ENCODE results near the gene DMRTC1B.
"Not testable (repeated sequence)": the region's sequence is repeated elsewhere in the genome, so short reads cannot be mapped to it uniquely, and the experiment has no call there.

Gene DMRTC1B, protein sequence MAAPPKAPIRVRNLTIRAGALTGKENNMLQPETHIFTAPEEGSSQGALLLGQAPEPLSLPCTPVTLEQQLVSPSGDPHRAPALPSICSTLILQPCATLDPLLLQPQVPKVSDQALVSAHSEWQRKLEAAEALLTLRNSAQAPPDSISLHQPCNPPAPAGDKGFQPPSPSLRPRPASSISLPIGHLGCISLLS

DNA sequence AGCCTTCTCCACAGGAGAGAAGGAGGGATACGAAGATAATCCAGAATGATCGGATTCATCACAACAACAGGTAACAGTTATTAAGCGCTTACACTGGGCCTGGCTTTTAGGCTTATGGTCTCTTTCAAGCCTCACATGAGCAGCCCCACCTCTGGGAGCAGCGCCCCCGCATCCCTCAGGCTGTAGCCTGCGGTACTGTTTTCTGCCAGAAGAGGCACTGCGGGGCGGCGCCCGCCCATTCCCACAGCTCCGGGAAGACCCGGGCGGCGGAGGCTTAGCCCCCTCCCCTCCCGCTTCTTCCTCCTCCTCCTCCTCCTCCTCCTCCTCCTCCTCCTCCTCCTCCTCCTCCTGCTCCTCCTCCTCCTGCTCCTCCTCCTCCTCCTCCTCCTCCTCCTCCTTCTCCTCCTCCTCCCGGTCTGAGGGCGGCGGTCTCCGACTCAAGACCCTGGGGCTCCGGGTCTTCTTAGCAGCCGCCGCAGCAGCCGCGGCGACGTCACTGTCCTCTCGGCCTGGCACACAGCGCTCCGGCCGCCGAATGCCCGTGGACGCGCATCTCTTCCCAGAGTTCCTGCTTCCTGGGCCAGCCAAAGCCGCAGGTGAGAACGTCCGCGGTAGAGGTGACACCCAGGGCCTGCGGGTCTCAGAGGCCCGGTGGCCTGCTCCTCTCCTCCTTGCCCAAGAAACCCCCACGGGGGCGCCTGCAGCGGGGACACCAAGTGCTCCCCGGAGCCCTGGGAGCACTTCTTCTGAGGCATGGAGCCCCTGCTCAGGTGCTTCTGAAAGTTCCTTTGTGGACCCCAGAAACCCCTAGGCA lies at the start of gene DMRTC1B:
DMRTC1B (plus strand) TSS at position 238 of the 814 bp plus-strand sequence. CDS start 68,246 bp downstream, outside the sequence.
- not testable (repeated sequence) for H3K36me3 ChIP-seq (ENCODE audit: control insufficient read depth, insufficient read depth, low read length); H3K4me3 ChIP-seq (replicated peaks; ENCODE audit: low read depth, low read length); H3K27me3 ChIP-seq (replicated peaks; ENCODE audit: control insufficient read depth, insufficient read depth, low read length); DNase-seq (ENCODE audit: extremely low read depth, insufficient read length)

DNA sequence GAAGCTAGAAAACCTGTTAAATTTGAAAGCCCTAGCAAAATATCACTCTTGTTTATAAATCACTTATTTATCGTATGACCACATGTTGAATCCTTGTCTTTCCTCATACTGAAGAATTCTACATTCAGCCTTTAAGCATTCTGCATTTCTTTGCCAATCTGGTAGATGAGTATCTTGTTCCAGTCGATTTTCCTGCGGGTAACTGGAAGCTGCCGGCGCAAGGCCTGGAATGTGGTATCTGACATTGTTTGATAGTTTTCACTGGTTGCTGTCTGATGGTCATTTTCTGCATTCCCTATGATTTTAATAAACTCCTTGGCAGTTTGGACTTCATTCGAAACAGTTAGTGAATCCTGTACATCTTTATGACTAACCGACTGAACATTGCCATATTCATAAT lies 48.8 kb upstream of the DMRTC1B start:
- no peaks in the 10 kb centered on the region for H3K27me3 ChIP-seq (replicated peaks; ENCODE audit: control insufficient read depth, insufficient read depth, low read length)
- no peak for DNase-seq (ENCODE audit: extremely low read depth, insufficient read length)
- TF ChIP-seq, protein P1, sequence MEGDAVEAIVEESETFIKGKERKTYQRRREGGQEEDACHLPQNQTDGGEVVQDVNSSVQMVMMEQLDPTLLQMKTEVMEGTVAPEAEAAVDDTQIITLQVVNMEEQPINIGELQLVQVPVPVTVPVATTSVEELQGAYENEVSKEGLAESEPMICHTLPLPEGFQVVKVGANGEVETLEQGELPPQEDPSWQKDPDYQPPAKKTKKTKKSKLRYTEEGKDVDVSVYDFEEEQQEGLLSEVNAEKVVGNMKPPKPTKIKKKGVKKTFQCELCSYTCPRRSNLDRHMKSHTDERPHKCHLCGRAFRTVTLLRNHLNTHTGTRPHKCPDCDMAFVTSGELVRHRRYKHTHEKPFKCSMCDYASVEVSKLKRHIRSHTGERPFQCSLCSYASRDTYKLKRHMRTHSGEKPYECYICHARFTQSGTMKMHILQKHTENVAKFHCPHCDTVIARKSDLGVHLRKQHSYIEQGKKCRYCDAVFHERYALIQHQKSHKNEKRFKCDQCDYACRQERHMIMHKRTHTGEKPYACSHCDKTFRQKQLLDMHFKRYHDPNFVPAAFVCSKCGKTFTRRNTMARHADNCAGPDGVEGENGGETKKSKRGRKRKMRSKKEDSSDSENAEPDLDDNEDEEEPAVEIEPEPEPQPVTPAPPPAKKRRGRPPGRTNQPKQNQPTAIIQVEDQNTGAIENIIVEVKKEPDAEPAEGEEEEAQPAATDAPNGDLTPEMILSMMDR (IDR thresholded peaks at IDR 0.05; ENCODE audit: insufficient read depth, low read length, poor library complexity, severe bottlenecking): no peak
- H3K36me3 ChIP-seq (ENCODE audit: control insufficient read depth, insufficient read depth, low read length): no peaks in the 10 kb centered on the region
- H3K4me3 ChIP-seq (replicated peaks; ENCODE audit: low read depth, low read length): no peak overlapping the region

DNA sequence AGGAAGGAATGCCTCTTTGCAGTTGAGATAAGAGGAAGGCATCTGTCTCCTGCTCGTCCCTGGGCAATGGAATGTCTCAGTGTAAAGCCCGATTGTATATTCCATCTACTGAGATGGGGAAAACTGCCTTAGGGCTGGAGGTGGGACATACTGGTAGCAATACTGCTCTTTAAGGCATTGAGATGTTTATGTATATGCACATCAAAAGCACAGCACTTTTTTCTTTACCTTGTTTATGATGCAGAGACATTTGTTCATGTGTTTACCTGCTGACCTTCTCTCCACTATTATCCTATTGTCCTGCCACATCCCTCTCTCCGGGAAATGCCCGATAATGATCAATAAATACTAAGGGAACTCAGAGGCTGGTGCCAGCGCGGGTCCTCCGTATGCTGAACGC lies 43.1 kb upstream of the DMRTC1B start:
- H3K4me3 ChIP-seq (replicated peaks; ENCODE audit: low read depth, low read length); H3K36me3 ChIP-seq (ENCODE audit: control insufficient read depth, insufficient read depth, low read length); H3K27me3 ChIP-seq (replicated peaks; ENCODE audit: control insufficient read depth, insufficient read depth, low read length): not testable (repeated sequence)

DNA sequence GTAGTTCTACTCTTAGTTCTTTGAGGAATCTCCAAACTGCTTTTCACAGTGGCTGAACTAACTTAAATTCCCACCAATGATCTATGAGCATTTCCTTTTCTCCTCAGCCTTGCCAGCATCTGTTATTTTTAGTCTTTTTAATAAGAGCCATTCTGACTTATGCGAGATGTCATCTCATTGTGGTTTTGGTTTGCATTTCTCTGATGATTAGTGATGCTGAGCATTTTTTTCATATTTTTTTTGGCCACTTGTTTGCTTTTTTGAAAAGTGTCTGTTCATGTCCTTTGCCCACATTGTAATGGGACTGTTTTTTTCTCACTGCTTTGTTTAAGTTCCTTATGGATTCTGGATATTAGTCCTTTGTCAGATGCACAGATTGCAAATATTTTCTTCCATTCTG lies 41.1 kb upstream of the DMRTC1B start:
- H3K27me3 ChIP-seq (replicated peaks; ENCODE audit: control insufficient read depth, insufficient read depth, low read length): no peaks in the 10 kb centered on the region
- TF ChIP-seq, protein P1 (IDR thresholded peaks at IDR 0.05; ENCODE audit: insufficient read depth, low read length, poor library complexity, severe bottlenecking): no peak
- no peak overlapping the region for H3K4me3 ChIP-seq (replicated peaks; ENCODE audit: low read depth, low read length)
- DNase-seq (ENCODE audit: extremely low read depth, insufficient read length): no peak
- H3K36me3 ChIP-seq (ENCODE audit: control insufficient read depth, insufficient read depth, low read length): no peaks in the 10 kb centered on the region

More for the DNA sequence above, 43.1 kb upstream of the DMRTC1B start:
- not testable (repeated sequence) for DNase-seq (ENCODE audit: extremely low read depth, insufficient read length)

DNA sequence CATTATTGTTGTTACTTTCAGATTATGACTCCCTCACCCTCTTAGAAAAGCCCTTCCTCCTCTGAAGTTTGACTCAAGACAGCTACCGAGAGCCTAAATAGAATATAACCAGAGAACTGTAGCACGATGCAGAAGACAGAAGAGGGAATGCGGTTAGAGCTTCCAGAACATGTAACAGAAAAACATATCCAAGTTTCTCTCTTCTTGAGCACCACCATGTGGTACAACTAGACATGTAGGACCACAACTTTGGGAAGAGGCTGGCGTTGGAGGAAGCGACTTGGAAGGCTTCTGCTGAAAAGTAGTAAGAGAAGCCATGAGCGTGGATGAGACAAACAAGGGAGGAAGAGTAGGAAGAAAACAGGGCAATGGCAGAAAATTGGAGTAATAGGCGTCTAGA lies 31.1 kb upstream of the DMRTC1B start:
- DNase-seq (ENCODE audit: extremely low read depth, insufficient read length); H3K4me3 ChIP-seq (replicated peaks; ENCODE audit: low read depth, low read length); H3K36me3 ChIP-seq (ENCODE audit: control insufficient read depth, insufficient read depth, low read length): not testable (repeated sequence)

DNA sequence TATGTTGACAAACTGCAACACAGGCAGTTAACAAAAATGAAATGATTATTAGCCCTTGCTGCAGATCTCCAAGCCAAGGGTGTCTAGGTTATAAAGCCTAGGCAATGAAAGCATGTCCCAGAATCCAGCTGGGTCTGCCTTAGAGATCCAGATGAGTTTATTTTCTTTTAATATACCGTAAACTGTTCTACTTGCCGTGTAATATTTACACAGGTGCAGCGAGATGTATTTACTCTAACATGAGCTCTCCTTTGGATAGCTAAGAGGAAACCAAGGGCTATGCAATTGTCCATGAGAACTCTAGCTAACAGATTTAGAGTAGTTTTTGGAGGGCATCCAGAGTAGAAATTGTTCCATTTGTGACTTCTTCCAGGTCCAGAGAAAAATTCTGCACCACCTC lies 28.1 kb upstream of the DMRTC1B start:
- H3K36me3 ChIP-seq (ENCODE audit: control insufficient read depth, insufficient read depth, low read length); DNase-seq (ENCODE audit: extremely low read depth, insufficient read length); H3K4me3 ChIP-seq (replicated peaks; ENCODE audit: low read depth, low read length); H3K27me3 ChIP-seq (replicated peaks; ENCODE audit: control insufficient read depth, insufficient read depth, low read length): not testable (repeated sequence)

More for the DNA sequence above, 31.1 kb upstream of the DMRTC1B start:
- H3K27me3 ChIP-seq (replicated peaks; ENCODE audit: control insufficient read depth, insufficient read depth, low read length): not testable (repeated sequence)

DNA sequence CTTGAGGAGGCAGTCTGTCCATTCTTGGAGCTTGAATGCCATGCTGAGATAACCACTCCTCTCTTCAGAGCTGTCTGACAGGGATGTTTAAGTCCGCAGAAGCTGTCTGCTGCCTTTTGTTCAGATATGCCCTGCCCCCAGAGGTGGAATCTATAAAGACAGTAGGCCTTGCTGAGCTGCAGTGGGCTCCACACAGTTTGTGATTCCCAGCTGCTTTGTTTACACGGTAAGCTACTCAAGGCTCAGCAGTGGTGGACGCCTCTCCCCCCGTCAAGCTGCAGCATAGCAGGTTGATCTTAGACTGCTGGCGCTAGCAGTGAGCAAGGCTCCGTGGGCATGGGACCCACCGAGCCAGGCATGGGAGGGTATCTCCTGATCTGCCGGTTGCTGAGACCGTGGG lies 16.2 kb upstream of the DMRTC1B start:
- not testable (repeated sequence) for H3K36me3 ChIP-seq (ENCODE audit: control insufficient read depth, insufficient read depth, low read length); DNase-seq (ENCODE audit: extremely low read depth, insufficient read length); H3K27me3 ChIP-seq (replicated peaks; ENCODE audit: control insufficient read depth, insufficient read depth, low read length); H3K4me3 ChIP-seq (replicated peaks; ENCODE audit: low read depth, low read length)

DNA sequence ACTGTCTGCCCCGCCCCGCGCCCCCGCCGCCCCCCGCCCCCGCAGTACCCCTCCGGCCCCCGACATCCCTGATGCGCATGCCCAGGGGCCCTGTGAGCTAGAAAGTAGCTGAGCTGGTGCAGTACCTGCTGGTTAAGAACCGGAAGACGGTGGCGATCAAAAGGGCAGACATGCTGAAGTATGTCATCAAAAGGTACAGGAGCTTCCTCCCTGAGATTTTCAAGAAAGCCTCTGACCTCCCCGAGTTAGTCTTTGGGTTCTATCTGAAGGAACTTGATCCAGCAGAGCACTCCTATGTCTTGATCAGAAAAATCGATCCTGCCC lies 739 bp downstream of the DMRTC1B start:
- not testable (repeated sequence) for DNase-seq (ENCODE audit: extremely low read depth, insufficient read length); H3K36me3 ChIP-seq (ENCODE audit: control insufficient read depth, insufficient read depth, low read length); H3K4me3 ChIP-seq (replicated peaks; ENCODE audit: low read depth, low read length); H3K27me3 ChIP-seq (replicated peaks; ENCODE audit: control insufficient read depth, insufficient read depth, low read length)

DNA sequence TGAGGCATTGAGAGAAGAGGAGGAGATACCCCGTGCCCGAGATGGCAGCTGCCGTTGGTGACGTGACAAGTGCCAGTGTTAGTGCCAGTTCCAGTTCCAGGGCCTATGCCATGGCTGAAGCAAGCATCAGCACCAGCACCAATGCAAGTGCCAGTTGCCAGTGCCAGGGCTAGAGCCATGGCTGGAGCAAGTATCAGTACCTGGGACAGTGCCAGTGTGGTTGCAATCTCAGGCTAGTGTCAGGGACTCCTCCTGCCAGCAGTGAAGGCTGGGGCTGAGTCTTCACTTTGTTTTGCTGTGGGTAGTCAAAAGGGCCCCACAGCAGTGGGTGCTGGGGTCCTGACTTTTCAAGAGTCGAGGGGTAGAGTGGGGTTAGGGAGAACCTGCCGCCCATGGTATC lies 1.5 kb downstream of the DMRTC1B start:
- H3K27me3 ChIP-seq (replicated peaks; ENCODE audit: control insufficient read depth, insufficient read depth, low read length); H3K36me3 ChIP-seq (ENCODE audit: control insufficient read depth, insufficient read depth, low read length); H3K4me3 ChIP-seq (replicated peaks; ENCODE audit: low read depth, low read length); DNase-seq (ENCODE audit: extremely low read depth, insufficient read length): not testable (repeated sequence)

DNA sequence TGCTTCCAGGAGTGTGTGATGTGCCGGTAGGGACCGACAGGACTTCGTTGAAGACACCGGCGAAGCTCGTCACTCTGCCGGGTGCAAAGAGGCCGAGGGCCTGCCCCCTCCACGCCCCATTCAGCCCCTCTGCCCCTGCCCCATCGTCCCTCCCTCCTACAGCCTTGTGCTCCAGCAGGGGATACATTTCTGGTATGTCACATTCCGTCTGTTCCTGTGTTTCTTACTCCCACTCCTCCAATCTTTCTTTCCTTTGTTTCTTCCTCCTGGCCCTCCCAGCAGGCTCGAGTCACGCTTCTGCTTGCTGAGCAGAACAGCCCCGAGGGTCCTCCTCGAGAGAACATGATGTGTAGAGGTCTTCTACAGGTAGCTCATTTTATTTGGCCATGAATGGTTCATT lies 5.9 kb downstream of the DMRTC1B start, which contains the start of gene FAM236B:
FAM236B (minus strand) TSS at position 101 of the 400 bp plus-strand sequence; CDS start at position 1, 100 bp downstream.
- not testable (repeated sequence) for H3K36me3 ChIP-seq (ENCODE audit: control insufficient read depth, insufficient read depth, low read length); DNase-seq (ENCODE audit: extremely low read depth, insufficient read length); H3K4me3 ChIP-seq (replicated peaks; ENCODE audit: low read depth, low read length); H3K27me3 ChIP-seq (replicated peaks; ENCODE audit: control insufficient read depth, insufficient read depth, low read length)

DNA sequence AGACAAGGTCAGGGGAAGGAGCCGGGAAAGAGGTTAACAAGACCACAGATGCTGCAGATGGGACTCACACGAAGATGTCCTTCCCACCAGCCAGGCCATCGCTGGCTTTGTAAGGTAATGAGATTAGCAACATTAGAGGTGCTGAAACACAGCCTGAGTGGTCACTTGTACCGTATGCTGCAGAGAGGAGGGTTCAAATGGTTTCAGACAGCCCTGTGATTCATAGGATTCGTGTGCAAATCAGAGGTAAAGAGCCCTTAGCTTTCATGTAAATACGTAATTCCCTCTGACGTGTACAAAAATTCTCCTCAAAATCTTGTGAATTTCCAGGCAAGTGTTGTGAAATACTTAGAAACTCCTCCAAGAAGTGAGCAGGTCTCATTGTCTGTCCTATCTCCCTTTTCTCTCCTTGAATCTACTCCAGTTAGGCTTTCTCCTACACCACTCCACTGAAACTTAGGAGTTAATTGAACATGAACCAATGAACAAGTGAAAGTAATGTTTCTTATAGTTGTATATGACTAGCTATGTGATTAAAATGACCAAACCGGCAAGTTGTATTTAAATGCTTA lies 6.8 kb downstream of the DMRTC1B start:
- H3K36me3 ChIP-seq (ENCODE audit: control insufficient read depth, insufficient read depth, low read length); DNase-seq (ENCODE audit: extremely low read depth, insufficient read length); H3K27me3 ChIP-seq (replicated peaks; ENCODE audit: control insufficient read depth, insufficient read depth, low read length); H3K4me3 ChIP-seq (replicated peaks; ENCODE audit: low read depth, low read length): not testable (repeated sequence)

DNA sequence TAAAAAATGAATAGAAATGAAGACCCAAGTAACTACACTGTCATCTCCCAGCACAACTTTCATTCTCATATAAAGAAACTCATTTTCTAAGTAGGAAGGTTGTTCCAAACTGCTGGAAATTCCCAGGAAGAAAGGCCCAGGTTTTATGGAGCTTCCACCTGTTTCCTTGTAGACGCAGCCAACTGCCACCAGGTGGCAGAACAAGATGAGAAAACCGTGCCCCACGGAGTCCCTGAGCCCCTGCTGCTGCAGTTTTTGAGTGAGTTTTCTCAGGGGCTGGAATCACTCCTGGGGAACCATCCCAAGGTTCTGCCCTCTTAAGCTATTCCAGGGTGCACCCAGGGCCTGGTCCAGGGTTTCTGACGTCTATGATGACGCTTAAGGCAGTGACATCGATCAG lies 7.3 kb downstream of the DMRTC1B start:
- H3K4me3 ChIP-seq (replicated peaks; ENCODE audit: low read depth, low read length); DNase-seq (ENCODE audit: extremely low read depth, insufficient read length); H3K36me3 ChIP-seq (ENCODE audit: control insufficient read depth, insufficient read depth, low read length); H3K27me3 ChIP-seq (replicated peaks; ENCODE audit: control insufficient read depth, insufficient read depth, low read length): not testable (repeated sequence)
